Measurements from ENCODE around the gene CTTNBP2NL.

DNA sequence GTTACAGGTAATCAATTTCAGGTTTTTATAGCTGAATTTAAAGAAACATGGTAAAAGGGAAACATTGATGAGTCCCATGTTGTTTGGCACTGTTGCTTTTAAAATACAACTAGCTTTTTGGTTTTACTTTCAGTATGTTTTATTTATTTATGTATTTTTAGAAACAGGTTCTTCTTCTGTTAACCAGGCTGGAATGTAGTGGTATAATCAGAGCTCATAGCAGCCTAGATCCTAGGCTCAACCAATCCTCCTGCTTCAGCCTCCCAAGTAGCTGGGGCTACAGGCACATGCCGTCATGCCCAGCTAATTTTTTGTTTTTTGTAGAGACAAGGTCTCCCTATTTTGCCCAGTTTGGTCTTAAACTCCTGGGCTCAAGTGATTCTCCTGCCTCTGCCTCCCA lies 50.4 kb downstream of the CTTNBP2NL start:
- TF ChIP-seq POLR2A (IDR thresholded peaks at IDR 0.05) (no peak), POLR2AphosphoS5 (IDR thresholded peaks at IDR 0.05) (no peak)
- TF ChIP-seq, protein P1, sequence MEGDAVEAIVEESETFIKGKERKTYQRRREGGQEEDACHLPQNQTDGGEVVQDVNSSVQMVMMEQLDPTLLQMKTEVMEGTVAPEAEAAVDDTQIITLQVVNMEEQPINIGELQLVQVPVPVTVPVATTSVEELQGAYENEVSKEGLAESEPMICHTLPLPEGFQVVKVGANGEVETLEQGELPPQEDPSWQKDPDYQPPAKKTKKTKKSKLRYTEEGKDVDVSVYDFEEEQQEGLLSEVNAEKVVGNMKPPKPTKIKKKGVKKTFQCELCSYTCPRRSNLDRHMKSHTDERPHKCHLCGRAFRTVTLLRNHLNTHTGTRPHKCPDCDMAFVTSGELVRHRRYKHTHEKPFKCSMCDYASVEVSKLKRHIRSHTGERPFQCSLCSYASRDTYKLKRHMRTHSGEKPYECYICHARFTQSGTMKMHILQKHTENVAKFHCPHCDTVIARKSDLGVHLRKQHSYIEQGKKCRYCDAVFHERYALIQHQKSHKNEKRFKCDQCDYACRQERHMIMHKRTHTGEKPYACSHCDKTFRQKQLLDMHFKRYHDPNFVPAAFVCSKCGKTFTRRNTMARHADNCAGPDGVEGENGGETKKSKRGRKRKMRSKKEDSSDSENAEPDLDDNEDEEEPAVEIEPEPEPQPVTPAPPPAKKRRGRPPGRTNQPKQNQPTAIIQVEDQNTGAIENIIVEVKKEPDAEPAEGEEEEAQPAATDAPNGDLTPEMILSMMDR (IDR thresholded peaks at IDR 0.05) = no peak

All from stomach (tissue), 4 donors.